HepG2 (cell line): ENCODE measurements around the gene TUBG2. TPM values are rescaled to one million over a fixed set of nuclear protein-coding genes. Genes with fewer than 3 reads are reported as not detected.
A peak's percentile ranks its signal among the peaks of the same experiment; 100 is the strongest.

ENCODE experiments used
- CBFB ChIP-seq: sonication (generic); formaldehyde crosslinking; IDR thresholded peaks from 2 replicates; pipeline ENCODE4 v1.4.0; 2020; ENCODE audit warnings: missing genetic modification reagents
- HMGXB4 ChIP-seq, 2 experiments: sonication (generic) in 1 of 2; formaldehyde crosslinking in 1 of 2; IDR thresholded peaks; 2 replicates each; pipeline versions ENCODE4 v1.4.0 to v1.6.1; 2018 to 2020; ENCODE audit warnings: missing genetic modification reagents in 2 of 2, borderline replicate concordance in 1 of 2, low read depth in 1 of 2, mild to moderate bottlenecking in 1 of 2, missing biosample characterization in 1 of 2
- HNRNPLL ChIP-seq: fragments of 200-400 bp; formaldehyde crosslinking; IDR thresholded peaks from 2 replicates; pipeline ENCODE4 v1.6.1; 2017; ENCODE audit warnings: mild to moderate bottlenecking, low read depth, low read length; ENCODE audit not compliant: poor library complexity, severe bottlenecking
- KLF13 ChIP-seq: sonication (generic); formaldehyde crosslinking; IDR thresholded peaks from 2 replicates; pipeline ENCODE4 v1.4.0; 2020; ENCODE audit warnings: mild to moderate bottlenecking, missing genetic modification reagents
- KLF6 ChIP-seq: IDR thresholded peaks from 2 replicates; pipeline ENCODE4 v1.8.0; 2016; ENCODE audit warnings: missing biosample characterization, missing genetic modification reagents
- MIER2 ChIP-seq: IDR thresholded peaks from 2 replicates; pipeline ENCODE4 v1.6.1; 2016; ENCODE audit warnings: missing biosample characterization, missing genetic modification reagents
- PCBP1 ChIP-seq: fragments of 200-400 bp; formaldehyde crosslinking; IDR thresholded peaks from 2 replicates; pipeline ENCODE4 v1.6.1; 2017; ENCODE audit warnings: mild to moderate bottlenecking, low read depth, low read length, borderline replicate concordance
- POLR2A ChIP-seq, 2 experiments: IDR thresholded peaks; 2 replicates each; pipeline ENCODE4 v1.6.1; 2011; ENCODE audit warnings: low read depth in 2 of 2, low read length in 2 of 2, mild to moderate bottlenecking in 1 of 2, moderate library complexity in 1 of 2; ENCODE audit not compliant: insufficient read depth in 1 of 2
- RCOR2 ChIP-seq: IDR thresholded peaks from 2 replicates; pipeline ENCODE4 v1.6.1; 2016; ENCODE audit warnings: missing biosample characterization, missing genetic modification reagents
- SMAD3 ChIP-seq: sonication (generic); formaldehyde crosslinking; IDR thresholded peaks from 2 replicates; pipeline ENCODE4 v1.4.0; 2020; ENCODE audit warnings: missing genetic modification reagents
- SMARCC2 ChIP-seq: fragments of 450-650 bp; IDR thresholded peaks from 2 replicates; pipeline ENCODE4 v1.6.1; 2017; ENCODE audit warnings: antibody characterized with exemption, mild to moderate bottlenecking
- ZBTB40 ChIP-seq, 2 experiments: fragments of 450-650 bp in 1 of 2; sonication (generic) in 1 of 2; formaldehyde crosslinking in 1 of 2; IDR thresholded peaks; 2 replicates each; pipeline versions ENCODE4 v1.6.1 to v1.8.0; 2016 to 2022; ENCODE audit warnings: antibody characterized with exemption in 1 of 2, mild to moderate bottlenecking in 1 of 2, missing genetic modification reagents in 1 of 2
- ZNF292 ChIP-seq: sonication (generic); formaldehyde crosslinking; IDR thresholded peaks from 2 replicates; pipeline ENCODE4 v1.8.1; 2022; ENCODE audit warnings: mild to moderate bottlenecking, low read depth, missing genetic modification reagents, borderline replicate concordance
- ZNF296 ChIP-seq: sonication (generic); formaldehyde crosslinking; conservative IDR thresholded peaks from 2 replicates; pipeline ENCODE4 v1.5.0; 2020; ENCODE audit warnings: mild to moderate bottlenecking, missing genetic modification reagents
- ZNF484 ChIP-seq: sonication (generic); formaldehyde crosslinking; IDR thresholded peaks from 2 replicates; pipeline ENCODE4 v1.5.1; 2020; ENCODE audit warnings: mild to moderate bottlenecking, low read depth, missing genetic modification reagents, borderline replicate concordance
- ZNF652 ChIP-seq: IDR thresholded peaks from 2 replicates; pipeline ENCODE4 v1.6.1; 2016; ENCODE audit warnings: low read depth, borderline replicate concordance
- ZNF775 ChIP-seq: sonication (generic); formaldehyde crosslinking; IDR thresholded peaks from 2 replicates; pipeline ENCODE4 v1.4.0; 2020; ENCODE audit warnings: missing genetic modification reagents, mild to moderate bottlenecking, moderate library complexity, borderline replicate concordance
- ZZZ3 ChIP-seq: sonication (generic); formaldehyde crosslinking; IDR thresholded peaks from 2 replicates; pipeline ENCODE4 v1.4.0; 2020; ENCODE audit warnings: missing genetic modification reagents, mild to moderate bottlenecking, borderline replicate concordance
- polyA plus RNA-seq, 8 experiments: library from polyadenylated mRNA; depleted of rRNA in 3 of 8; stranded (reverse) in 7 of 8; unstranded in 1 of 8; fragments of >200 nt; fragmentation: Illumina TruSeq in 4 of 8; extraction: Trizol in 4 of 8; gene quantifications; 2 replicates each; pipeline versions ENCODE4 v1.2.1 to v1.2.3, GENCODE V29; 2011 to 2016; ENCODE audit warnings: low read depth in 4 of 8, missing spikeins in 1 of 8, mixed read lengths in 1 of 8; ENCODE audit not compliant: insufficient read depth in 1 of 8
- total RNA-seq, 5 experiments: library from RNA; depleted of rRNA; stranded (reverse); fragments of >200 nt; fragmentation: Illumina TruSeq; extraction: Trizol; gene quantifications; 2 replicates each; pipeline ENCODE4 v1.2.3, GENCODE V29; 2016; ENCODE audit warnings: low read depth in 1 of 5

Gene TUBG2
- total and polyA plus RNA-seq, 2 of the 13 experiments (the other 11 are each of a cell fraction or from before 2014, with no cell fraction given): 16.0 to 42.3 TPM

GRCh38 chr17:42681976-42682721, 23.1 kb downstream of the TUBG2 start, which contains the start of gene CNTNAP1 (continued):
- TF ChIP-seq ZNF775 (CRISPR knock-in tag): no peak
- no peak for TF ChIP-seq SMARCC2
- 0 out of 4 replicates have a peak, but pooled peaks have one; percentile 1 to 17 for TF ChIP-seq POLR2A (IDR thresholded peaks at IDR 0.05; ENCODE audit: insufficient read depth in 1 of 2, low read depth in 2 of 2, low read length in 2 of 2)
- TF ChIP-seq KLF6 (CRISPR knock-in tag): peak; percentile 59
- TF ChIP-seq ZBTB40 (IDR thresholded peaks at IDR 0.05): no peak; the same call in 1 of the 2 replicates
- TF ChIP-seq ZBTB40 (CRISPR knock-in tag; IDR thresholded peaks at IDR 0.05): no peak
- TF ChIP-seq ZNF652 (CRISPR knock-in tag): peak; percentile 36
- 0 out of 2 replicates have a peak, but pooled peaks have one; percentile 22 for TF ChIP-seq KLF13 (CRISPR knock-in tag)
- no peak; the same call in 1 of the 2 replicates for TF ChIP-seq SMAD3
- peak; percentile 91; the same call in 1 of the 2 replicates for TF ChIP-seq PCBP1
- TF ChIP-seq ZZZ3 (CRISPR knock-in tag): no peak
- no peak for TF ChIP-seq CBFB (CRISPR knock-in tag)
- TF ChIP-seq ZNF296: no peak
- 0 out of 2 replicates have a peak, but pooled peaks have one; percentile 30 for TF ChIP-seq MIER2
- peak; percentile 48 for TF ChIP-seq HNRNPLL
- peak; percentile 87 for TF ChIP-seq RCOR2 (CRISPR knock-in tag)
- peak; percentile 22; the same call in 1 of the 2 replicates for TF ChIP-seq ZNF292
- peak in 1 of 2 experiments; percentile 39; a peak in 1 of 4 replicates for TF ChIP-seq HMGXB4 (CRISPR knock-in tag; IDR thresholded peaks at IDR 0.05; ENCODE audit: borderline replicate concordance in 1 of 2, low read depth in 1 of 2)
- TF ChIP-seq ZNF484 (CRISPR knock-in tag): no peak
